Peyer's patch (tissue), 4 donors: ENCODE measurements around the gene TUBB4A.
"Not testable (repeated sequence)": the region's sequence is repeated elsewhere in the genome, so short reads cannot be mapped to it uniquely, and the experiment has no call there.

ENCODE experiments used
- CTCF ChIP-seq, 6 experiments: fragments of 450-650 bp in 4 of 6; fragments of 200-600 bp in 2 of 6; sonication (generic) in 1 of 6; IDR thresholded peaks; one replicate each; pipeline ENCODE4 v1.5.1; 2017 to 2019; ENCODE audit warnings: antibody characterized with exemption in 6 of 6, mild to moderate bottlenecking in 3 of 6, moderate library complexity in 1 of 6
- POLR2A ChIP-seq, 2 donors: fragments of 450-650 bp; IDR thresholded peaks; one replicate each; pipeline ENCODE4 v1.5.1; 2017; ENCODE audit warnings: antibody characterized with exemption in 2 of 2, mild to moderate bottlenecking in 2 of 2, moderate library complexity in 2 of 2

DNA sequence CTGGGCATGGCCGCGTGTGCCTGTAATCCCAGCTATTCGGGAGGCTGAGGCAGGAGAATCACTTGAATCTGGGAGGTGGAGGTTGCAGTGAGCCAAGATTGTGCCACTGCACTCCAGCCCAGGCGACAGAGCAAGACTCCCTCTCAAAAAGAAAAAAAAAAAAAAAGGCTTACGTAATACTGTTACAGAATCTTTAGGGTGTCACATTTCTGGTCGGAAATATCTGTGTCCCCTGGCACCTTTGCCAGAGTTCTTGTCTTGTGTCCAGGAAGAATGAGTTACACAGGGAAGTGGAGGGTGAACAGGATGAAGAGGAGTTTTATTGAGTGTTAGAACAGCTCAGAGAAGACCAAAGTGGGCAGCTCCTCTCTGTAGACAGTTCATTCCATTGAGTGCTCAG, 48.6 kb upstream of the TUBB4A start:
- TF ChIP-seq CTCF, POLR2A (IDR thresholded peaks at IDR 0.05): not testable (repeated sequence)
